Stomach (tissue), 9 donors: Measurements from ENCODE around the gene TMEM138. TPM values are rescaled to one million over a fixed set of nuclear protein-coding genes. Genes with fewer than 3 reads are reported as not detected.
A peak's percentile ranks its signal among the peaks of the same experiment; 100 is the strongest.

ENCODE experiments used
- DNase-seq, 2 donors: peaks; one replicate each; pipeline versions ENCODE4 v3.0.0 to v3.0.0-alpha.2; 2013 to 2019
- H3K27ac ChIP-seq, 5 donors: fragments of 200-600 bp in 4 of 5; sonication (generic) in 4 of 5; one replicate each; pipeline ENCODE4 v1.5.1; 2013 to 2019; ENCODE audit warnings: mild to moderate bottlenecking in 1 of 5, moderate library complexity in 1 of 5
- H3K27me3 ChIP-seq, 3 donors: fragments of 200-600 bp; sonication (generic); one replicate each; pipeline ENCODE4 v1.5.1; 2017 to 2019; ENCODE audit warnings: mixed run types in 1 of 3
- H3K36me3 ChIP-seq, 4 donors: fragments of 200-600 bp; sonication (generic); 1 replicate in 3 of 4; 2 replicates in 1 of 4; pipeline ENCODE4 v1.5.1; 2016 to 2019
- H3K4me1 ChIP-seq, 4 donors: fragments of 200-600 bp; sonication (generic); one replicate each; pipeline ENCODE4 v1.5.1; 2016 to 2019
- H3K4me3 ChIP-seq, 4 donors: fragments of 200-600 bp; sonication (generic) in 3 of 4; one replicate each; pipeline ENCODE4 v1.5.1; 2016 to 2019; ENCODE audit warnings: mild to moderate bottlenecking in 1 of 4
- H3K9me3 ChIP-seq, 4 donors: fragments of 200-600 bp; sonication (generic); one replicate each; pipeline ENCODE4 v1.5.1; 2016 to 2019
- CTCF ChIP-seq, 7 experiments: fragments of 450-650 bp in 4 of 7; fragments of 200-600 bp in 3 of 7; sonication (generic) in 3 of 7; IDR thresholded peaks; one replicate each; pipeline ENCODE4 v1.5.1; 2016 to 2019; ENCODE audit warnings: antibody characterized with exemption in 7 of 7, control low read depth in 2 of 7, mild to moderate bottlenecking in 1 of 7
- EP300 ChIP-seq: sonication (generic); formaldehyde crosslinking; IDR thresholded peaks from one replicate; pipeline ENCODE4 v1.6.1; 2017; ENCODE audit warnings: antibody characterized with exemption
- POLR2A ChIP-seq, 4 donors: fragments of 450-650 bp; IDR thresholded peaks; one replicate each; pipeline ENCODE4 v1.6.1; 2016; ENCODE audit warnings: antibody characterized with exemption in 4 of 4, control low read depth in 2 of 4, mild to moderate bottlenecking in 1 of 4, moderate library complexity in 1 of 4
- POLR2AphosphoS5 ChIP-seq, 3 donors: sonication (generic); formaldehyde crosslinking; IDR thresholded peaks; one replicate each; pipeline ENCODE4 v1.6.1; 2016; ENCODE audit warnings: antibody characterized with exemption in 3 of 3
- WGBS, 5 donors: extraction: QIAGEN DNeasy Blood & Tissue Kit in 3 of 5; methylation state at CpG; one replicate each; pipeline versions ENCODE4 v1.1.5 to v1.1.7; 2013 to 2018; 5-methylcytosine and 5-hydroxymethylcytosine counted together
- intact Hi-C: fragments of 100-400 bp; cut with DNase I; formaldehyde crosslinking; loops from one replicate; pipeline ENCODE4 v1.15.1; 2023; ENCODE audit warnings: low total_unique reads
- polyA plus RNA-seq, 3 donors: library from polyadenylated mRNA; stranded (reverse); fragments of 200-250 nt; gene quantifications; one replicate each; pipeline ENCODE4 v1.2.3, GENCODE V29; 2013
- total RNA-seq, 5 donors: library from RNA; depleted of rRNA; stranded (reverse); fragments of >200 nt; gene quantifications; one replicate each; pipeline versions ENCODE4 v1.1.0 to v1.2.3, GENCODE V29; 2014 to 2016
- donor health status: healthy with polysubstance abuse.
- donor health status: Bipolar disorder and iron deficiency.
- donor health status: healthy.

TMEM138 gene
- total and polyA plus RNA-seq, 8 donors, result 12.2 to 190 (median 23.4) TPM

- TF ChIP-seq POLR2A (IDR thresholded peaks at IDR 0.05) (no peak), POLR2AphosphoS5 (IDR thresholded peaks at IDR 0.05) (no peak), EP300 (no peak), CTCF (IDR thresholded peaks at IDR 0.05) (no peak)
Observed at GRCh38 chr11:61358566-61358965, 3.6 kb upstream of the TMEM138 start.

GRCh38 chr11:61359516-61359915 lies 2.7 kb upstream of the TMEM138 start:
- Histone ChIP-seq H3K36me3 (peaks cover 5 to 26% (median 24%) of the 10 kb centered on the region in 4 donors), H3K27me3 (no peaks in the 10 kb centered on the region), H3K27ac (peak overlapping the region in 2 of 5 donors; percentile 60 to 99), H3K4me1 (peaks cover 21 to 55% (median 33%) of the 10 kb centered on the region in 4 donors), H3K4me3 (no peak overlapping the region), H3K9me3 (no peaks in the 10 kb centered on the region)
- WGBS, 5 donors, result 73 to 85% (median 80%) methylated on average over 6 of the region's 6 CpGs
- TF ChIP-seq CTCF (IDR thresholded peaks at IDR 0.05) (no peak), POLR2A (IDR thresholded peaks at IDR 0.05) (no peak), EP300 (no peak), POLR2AphosphoS5 (IDR thresholded peaks at IDR 0.05) (no peak)
- peak in 1 of 2 donors; percentile 35 for DNase-seq
- intact Hi-C loops, result no loop called here

More at GRCh38 chr11:61358566-61358965, 3.6 kb upstream of the TMEM138 start:
- intact Hi-C loops, result no loop called here
- H3K4me3 ChIP-seq, result no peak overlapping the region
- H3K27me3 ChIP-seq, result no peaks in the 10 kb centered on the region
- H3K36me3 ChIP-seq, result peaks cover 5 to 27% (median 26%) of the 10 kb centered on the region in 4 donors
- DNase-seq, result no peak
- 96 to 97% (median 97%) methylated on average over 10 to 11 of the region's 11 CpGs for WGBS, 5 donors
- no peak overlapping the region for H3K27ac ChIP-seq
- H3K4me1 ChIP-seq, result peaks cover 20 to 50% (median 30%) of the 10 kb centered on the region in 4 donors
- H3K9me3 ChIP-seq, result no peaks in the 10 kb centered on the region

GRCh38 chr11:61361237-61361740 lies 885 bp upstream of the TMEM138 start:
- Histone ChIP-seq H3K36me3 (peaks cover 21 to 29% (median 25%) of the 10 kb centered on the region in 4 donors), H3K4me3 (peak overlapping the region; percentile 63 to 80 (median 70)), H3K4me1 (peaks cover 21 to 55% (median 33%) of the 10 kb centered on the region in 4 donors), H3K9me3 (no peaks in the 10 kb centered on the region), H3K27ac (peak overlapping the region; percentile 91 to 99 (median 98)), H3K27me3 (no peaks in the 10 kb centered on the region)
- no peak for DNase-seq
- no peak for TF ChIP-seq POLR2AphosphoS5 (IDR thresholded peaks at IDR 0.05)
- TF ChIP-seq CTCF (IDR thresholded peaks at IDR 0.05), result no peak
- no peak for TF ChIP-seq POLR2A (IDR thresholded peaks at IDR 0.05)
- TF ChIP-seq EP300, result no peak
- intact Hi-C loops, result no loop called here
- WGBS, 5 donors, result 1 to 4% (median 2%) methylated on average over 13 to 22 of the region's 22 CpGs

- Histone ChIP-seq H3K4me3 (peak overlapping the region; percentile 63 to 80 (median 70)), H3K9me3 (no peaks in the 10 kb centered on the region), H3K4me1 (peaks cover 21 to 45% (median 32%) of the 10 kb centered on the region in 4 donors), H3K36me3 (peaks cover 33 to 39% (median 36%) of the 10 kb centered on the region in 4 donors), H3K27ac (peak overlapping the region; percentile 91 to 99 (median 98)), H3K27me3 (no peaks in the 10 kb centered on the region)
- DNase-seq, result peak in 1 of 2 donors; percentile 60
- WGBS, 5 donors, result 0 to 1% (median 1%) methylated on average over 12 of the region's 12 CpGs
- no peak for TF ChIP-seq CTCF (IDR thresholded peaks at IDR 0.05)
- no peak for TF ChIP-seq EP300
- no peak for TF ChIP-seq POLR2AphosphoS5 (IDR thresholded peaks at IDR 0.05)
- no peak for TF ChIP-seq POLR2A (IDR thresholded peaks at IDR 0.05)
- intact Hi-C loops, result no loop called here
Observed at GRCh38 chr11:61362542-61362875, 335 bp downstream of the TMEM138 start.
